ENCODE data around the gene TRAPPC2L. TPM values are rescaled to one million over a fixed set of nuclear protein-coding genes. Genes with fewer than 3 reads are reported as not detected.

Gene TRAPPC2L
- total RNA-seq, 1 experiment from 2014 or later: 56.6 TPM

DNA sequence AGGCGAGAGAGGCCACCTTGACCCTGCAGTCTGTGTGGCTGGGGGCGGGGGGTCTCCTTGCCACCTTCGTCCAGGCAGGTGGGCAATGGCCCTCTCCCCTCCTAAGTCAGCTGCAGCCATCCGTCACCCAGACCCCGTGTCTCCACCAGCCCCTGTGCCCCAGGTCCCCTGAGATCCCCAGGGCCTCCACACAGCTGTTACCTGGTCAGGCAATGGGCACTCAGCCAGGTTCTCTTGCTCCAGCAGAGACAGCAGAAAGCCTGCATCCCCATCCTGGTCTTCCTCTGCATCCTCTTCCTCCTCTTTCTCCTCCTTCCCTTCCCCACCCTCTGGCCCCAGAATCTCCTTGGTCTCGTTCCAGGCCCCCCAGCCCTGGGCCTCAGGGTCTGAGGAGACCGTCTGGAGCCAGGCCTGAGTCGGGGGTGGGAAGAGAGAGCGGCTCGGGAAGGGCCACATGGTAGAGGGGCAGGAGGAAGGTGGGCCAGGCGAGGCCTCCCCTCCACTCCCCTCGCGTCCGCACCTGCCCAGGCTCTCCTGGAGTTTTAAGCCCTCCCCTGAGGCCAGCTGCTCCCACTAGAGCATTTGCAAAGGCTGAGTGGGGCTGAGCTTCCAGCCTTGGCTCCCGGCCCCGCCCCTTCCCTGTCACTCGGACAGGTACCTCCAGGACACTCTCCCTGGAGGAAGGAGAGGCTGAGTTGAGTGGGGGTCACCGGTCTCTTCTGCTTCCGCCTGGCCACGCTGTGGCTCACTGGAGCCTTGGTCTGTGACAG is 9.4 kb downstream of the TRAPPC2L start, which contains the start of gene PABPN1L:
PABPN1L (minus strand) TSS at position 510 of the 770 bp plus-strand sequence; CDS start at position 456, 54 bp downstream.
- Histone ChIP-seq H3K36me3 (replicated peaks; ENCODE audit: control insufficient read depth, insufficient read depth, low read length) (peaks cover 1% of the 10 kb centered on the region; the same call in 1 of the 2 replicates), H3K4me3 (ENCODE audit: insufficient read depth, low read depth, low read length) (no peak within 1 kb of the TSS), H3K27me3 (ENCODE audit: control insufficient read depth, insufficient read depth, low read length) (no peaks in the 10 kb centered on the region)
- no peak for DNase-seq

DNA sequence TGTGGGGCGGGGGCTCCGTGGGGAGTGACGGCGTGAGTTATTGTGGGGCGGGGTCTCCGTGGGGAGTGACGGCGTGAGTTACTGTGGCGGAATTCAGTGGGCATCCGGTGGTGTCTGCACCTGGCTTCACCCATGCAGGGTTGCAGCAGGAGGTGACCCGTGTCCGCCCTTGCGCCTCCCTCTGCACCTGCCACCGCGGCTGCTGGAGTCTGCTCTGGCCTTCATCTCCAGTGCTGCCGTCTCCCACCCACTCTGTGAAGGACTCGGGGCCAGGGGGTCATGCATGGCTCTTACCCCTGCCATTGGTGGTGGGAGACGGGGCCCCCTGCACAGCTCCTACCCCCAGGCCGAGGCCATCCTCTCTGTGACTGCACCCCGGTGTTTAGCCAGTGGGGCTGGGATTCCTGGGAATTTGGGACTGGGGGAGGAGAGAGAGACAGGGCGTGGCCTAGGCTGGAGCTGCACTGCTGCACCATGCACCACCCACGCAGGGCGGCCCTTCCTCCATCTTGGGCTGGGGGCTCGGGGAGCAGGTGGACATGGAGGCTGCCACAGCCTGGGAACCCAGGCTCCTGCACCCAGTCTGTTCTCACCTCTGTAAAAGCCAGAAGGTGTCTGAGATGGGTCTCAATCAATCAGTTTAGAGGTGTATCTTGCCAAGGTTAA is 10.8 kb downstream of the TRAPPC2L start:
- H3K4me3 ChIP-seq (ENCODE audit: insufficient read depth, low read depth, low read length): no peak overlapping the region
- H3K27me3 ChIP-seq (ENCODE audit: control insufficient read depth, insufficient read depth, low read length): no peaks in the 10 kb centered on the region
- no peak for DNase-seq

DNA sequence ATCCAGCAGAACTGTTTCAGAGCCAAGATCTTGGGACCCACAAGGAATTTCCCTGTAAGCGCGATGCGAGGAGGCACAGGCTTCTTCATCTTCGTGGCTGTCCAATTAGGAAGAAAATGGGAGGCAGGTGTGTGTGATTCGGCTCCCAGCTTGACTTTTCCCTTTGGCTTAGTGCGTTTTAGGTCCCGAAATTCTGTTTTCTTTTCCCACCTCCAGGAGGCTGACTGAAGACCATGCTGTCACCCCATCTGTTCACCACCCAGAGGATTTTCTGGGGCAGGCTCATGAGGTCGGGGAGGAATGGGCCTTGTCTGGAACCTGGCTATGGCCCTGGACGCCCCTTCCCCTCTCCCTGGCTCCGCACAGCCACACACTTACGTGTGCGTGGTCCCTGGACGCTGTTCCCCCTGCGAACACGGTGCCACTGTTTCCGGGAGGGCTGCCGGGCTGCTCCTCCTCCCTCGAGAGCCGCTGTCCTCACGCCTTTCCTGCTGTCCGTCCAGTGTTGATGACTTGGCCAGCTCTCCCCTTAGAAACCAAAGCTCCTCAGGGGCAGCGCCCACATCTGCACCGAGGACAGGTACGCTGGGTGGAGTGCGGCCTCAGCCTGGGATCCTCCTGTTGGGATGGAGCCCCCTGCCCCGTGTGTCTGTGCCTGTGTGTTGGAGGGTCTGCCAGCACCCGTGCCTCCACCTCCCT is 12.2 kb downstream of the TRAPPC2L start:
- H3K4me3 ChIP-seq (ENCODE audit: insufficient read depth, low read depth, low read length): no peak overlapping the region
- no peak for DNase-seq
- no peaks in the 10 kb centered on the region for H3K36me3 ChIP-seq (replicated peaks; ENCODE audit: control insufficient read depth, insufficient read depth, low read length)
- no peaks in the 10 kb centered on the region for H3K27me3 ChIP-seq (ENCODE audit: control insufficient read depth, insufficient read depth, low read length)

More for the DNA sequence above, 10.8 kb downstream of the TRAPPC2L start:
- H3K36me3 ChIP-seq (replicated peaks; ENCODE audit: control insufficient read depth, insufficient read depth, low read length): no peaks in the 10 kb centered on the region

DNA sequence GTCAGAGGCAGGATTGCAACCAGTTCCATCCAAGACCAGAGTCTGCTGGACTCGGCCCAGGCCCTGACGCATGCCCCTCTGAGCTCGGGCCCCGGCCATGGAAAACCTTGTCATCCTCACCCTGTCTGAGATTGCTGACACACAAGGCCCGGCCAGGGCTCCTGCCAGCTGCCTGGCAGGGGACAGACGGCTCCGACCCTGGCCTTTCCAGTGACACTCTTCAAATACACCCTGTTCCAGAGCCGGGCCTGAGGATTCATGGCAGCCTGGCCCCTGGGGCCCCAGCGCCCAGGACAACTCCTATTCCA is 12.7 kb downstream of the TRAPPC2L start:
- Histone ChIP-seq H3K27me3 (ENCODE audit: control insufficient read depth, insufficient read depth, low read length) (no peaks in the 10 kb centered on the region), H3K36me3 (replicated peaks; ENCODE audit: control insufficient read depth, insufficient read depth, low read length) (no peaks in the 10 kb centered on the region), H3K4me3 (ENCODE audit: insufficient read depth, low read depth, low read length) (no peak overlapping the region)
- DNase-seq: no peak

DNA sequence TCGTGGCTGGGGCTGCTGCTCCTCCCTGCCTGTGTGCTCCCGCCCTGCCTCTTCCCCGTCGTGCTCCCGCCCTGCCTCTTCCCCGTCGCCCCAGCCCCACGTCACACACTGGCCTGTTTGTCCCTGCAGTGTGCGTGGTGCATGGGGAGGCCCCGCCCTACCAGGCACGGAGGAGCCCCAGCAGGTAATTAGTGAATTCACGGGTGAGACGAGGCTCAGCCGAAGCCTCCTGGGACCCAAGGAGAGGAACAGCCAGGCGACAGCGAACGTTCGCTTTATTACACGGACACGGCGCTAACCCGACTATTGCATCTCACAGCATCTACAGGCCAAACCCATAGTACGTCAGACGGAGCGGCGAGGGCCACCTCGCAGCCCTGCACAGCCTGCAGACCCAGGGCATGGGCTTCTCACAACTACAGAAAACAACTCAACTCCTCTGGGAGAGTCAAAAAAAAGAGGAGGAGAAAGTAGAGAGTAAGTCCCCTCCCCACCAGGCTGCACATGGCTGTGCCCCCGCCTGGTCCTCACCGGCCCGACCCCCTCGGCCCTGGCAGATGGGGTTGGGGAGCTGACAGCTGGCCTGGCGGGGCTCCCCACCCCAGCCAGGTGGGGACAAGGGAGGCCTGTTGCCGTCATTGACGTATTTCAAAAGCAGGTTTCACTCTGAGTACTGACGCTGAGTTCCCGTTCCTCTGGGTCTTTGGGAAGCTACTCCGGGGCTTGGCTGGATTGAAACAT is 13.9 kb downstream of the TRAPPC2L start:
- Histone ChIP-seq H3K4me3 (ENCODE audit: insufficient read depth, low read depth, low read length) (no peak overlapping the region), H3K27me3 (ENCODE audit: control insufficient read depth, insufficient read depth, low read length) (no peaks in the 10 kb centered on the region), H3K36me3 (replicated peaks; ENCODE audit: control insufficient read depth, insufficient read depth, low read length) (no peaks in the 10 kb centered on the region)
- DNase-seq: no peak

DNA sequence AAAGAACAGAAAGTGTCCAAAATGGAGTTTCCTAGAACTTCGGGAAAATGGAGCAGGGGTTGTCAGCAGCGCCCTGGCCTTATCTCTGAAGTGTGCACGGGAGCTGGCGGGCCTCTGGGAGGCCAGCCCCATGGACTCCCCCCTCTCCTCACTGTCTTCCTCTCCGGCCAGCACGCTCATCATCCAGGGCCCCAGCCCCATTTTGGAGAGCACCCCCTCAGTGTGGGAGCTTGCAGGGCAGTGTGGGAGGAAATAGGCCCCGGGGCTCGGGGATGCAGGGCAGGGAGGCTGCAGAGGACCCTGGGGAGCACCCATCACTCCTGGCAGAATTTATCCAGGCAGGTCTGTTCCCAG is 14.4 kb downstream of the TRAPPC2L start:
- H3K36me3 ChIP-seq (replicated peaks; ENCODE audit: control insufficient read depth, insufficient read depth, low read length): no peaks in the 10 kb centered on the region
- DNase-seq: no peak
- no peak overlapping the region for H3K4me3 ChIP-seq (ENCODE audit: insufficient read depth, low read depth, low read length)
- no peaks in the 10 kb centered on the region for H3K27me3 ChIP-seq (ENCODE audit: control insufficient read depth, insufficient read depth, low read length)

DNA sequence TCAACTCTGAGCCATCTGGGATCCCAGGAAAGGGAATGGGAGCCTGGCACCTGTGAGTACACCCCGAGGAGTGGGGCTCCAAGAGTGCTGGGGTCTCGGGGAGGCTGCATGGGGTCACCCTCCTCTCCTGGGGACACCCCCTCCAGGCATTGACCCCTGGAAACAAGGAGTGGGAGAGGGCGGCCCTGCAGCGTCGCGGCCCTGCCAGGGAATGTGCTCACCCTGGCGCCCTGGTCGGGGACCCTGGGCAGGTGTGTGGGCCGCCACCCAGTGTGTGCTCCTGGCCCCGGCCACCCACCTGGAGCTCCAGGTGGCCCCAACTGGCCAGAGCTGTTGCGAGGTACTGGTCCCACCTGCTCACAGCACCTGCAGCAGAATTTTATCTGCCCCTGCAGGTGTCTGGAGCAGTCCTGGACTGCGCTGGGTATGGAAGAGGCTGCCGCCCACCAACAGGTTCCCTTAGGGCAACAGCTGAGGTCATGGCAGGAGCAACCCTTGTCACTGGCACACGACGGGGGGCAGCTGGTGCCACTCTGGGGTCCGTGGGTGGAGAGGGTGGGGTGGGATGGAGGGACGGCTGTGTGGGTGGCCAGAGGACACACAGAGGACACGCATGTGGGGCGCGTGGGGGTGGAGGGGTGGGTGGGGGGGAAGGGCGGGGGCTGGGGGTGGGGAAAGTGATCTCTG is 14.9 kb downstream of the TRAPPC2L start:
- no peak for DNase-seq
- no peak overlapping the region for H3K4me3 ChIP-seq (ENCODE audit: insufficient read depth, low read depth, low read length)
- no peaks in the 10 kb centered on the region for H3K36me3 ChIP-seq (replicated peaks; ENCODE audit: control insufficient read depth, insufficient read depth, low read length)
- H3K27me3 ChIP-seq (ENCODE audit: control insufficient read depth, insufficient read depth, low read length): no peaks in the 10 kb centered on the region

DNA sequence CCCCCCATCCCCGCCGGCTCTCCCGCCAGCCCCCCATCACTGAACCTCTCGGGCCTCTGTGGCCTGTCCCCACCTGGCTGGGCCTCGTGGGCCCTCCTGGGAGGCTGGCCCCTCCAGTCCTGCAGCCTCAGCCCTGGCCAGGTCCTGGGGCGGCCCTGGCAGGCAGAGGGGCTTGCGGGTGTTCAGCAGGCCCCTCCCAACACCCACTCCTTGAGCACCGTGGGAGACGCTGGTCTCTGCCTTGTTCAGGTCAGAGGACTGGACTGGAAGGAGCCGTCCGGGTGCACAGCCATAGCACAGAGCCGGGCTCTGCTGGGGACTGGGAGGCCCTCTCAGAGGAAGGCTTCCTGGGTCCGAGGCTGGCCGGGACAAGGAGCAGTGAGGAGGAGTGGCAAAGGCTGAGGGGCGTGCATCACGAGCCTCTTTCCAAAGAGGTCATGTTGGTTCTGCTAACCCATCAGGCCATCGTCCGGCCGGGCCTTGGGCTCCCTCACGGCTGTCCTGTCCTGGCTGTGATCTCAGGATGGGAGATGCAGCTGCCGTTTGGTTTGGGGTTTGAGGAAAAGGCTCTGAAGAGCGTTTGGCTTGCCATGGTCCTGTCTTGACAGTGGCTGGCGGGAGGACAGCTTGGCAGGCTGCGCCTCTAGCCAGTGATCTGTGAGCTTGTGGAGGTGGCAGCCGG is 15.9 kb downstream of the TRAPPC2L start:
- Histone ChIP-seq H3K4me3 (ENCODE audit: insufficient read depth, low read depth, low read length) (no peak overlapping the region), H3K36me3 (replicated peaks; ENCODE audit: control insufficient read depth, insufficient read depth, low read length) (no peaks in the 10 kb centered on the region), H3K27me3 (ENCODE audit: control insufficient read depth, insufficient read depth, low read length) (no peaks in the 10 kb centered on the region)
- DNase-seq: no peak

DNA sequence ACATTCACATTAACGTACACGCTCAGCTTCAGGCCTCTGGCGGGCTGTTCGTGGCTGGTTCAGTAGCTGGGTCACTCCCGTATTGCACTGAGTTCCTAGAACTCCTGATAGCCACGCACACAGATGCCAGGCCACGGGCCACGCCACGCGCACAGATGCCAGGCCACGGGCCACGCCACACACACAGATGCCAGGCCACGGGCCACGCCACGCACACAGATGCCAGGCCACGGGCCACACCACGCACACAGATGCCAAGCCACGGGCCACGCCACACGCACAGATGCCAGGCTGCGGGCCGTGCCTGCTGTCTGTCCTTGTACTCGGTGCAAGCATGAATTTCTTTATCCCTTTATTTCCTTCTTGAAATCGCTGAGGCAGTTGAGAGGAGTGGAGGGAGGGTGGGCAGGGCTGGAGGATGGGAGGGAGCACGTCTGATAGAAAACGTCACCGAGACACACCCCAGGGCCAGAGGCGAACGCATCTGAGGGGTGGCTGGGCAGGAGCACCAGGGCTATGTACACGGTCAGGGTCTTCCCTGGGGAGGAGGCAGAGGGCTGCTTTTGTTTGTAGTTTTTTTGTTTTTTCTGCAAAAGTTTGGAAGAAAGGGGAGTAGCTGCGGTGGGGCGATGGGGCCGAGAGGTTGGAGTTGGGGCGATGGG is 18.1 kb downstream of the TRAPPC2L start:
- no peak for DNase-seq
- no peaks in the 10 kb centered on the region for H3K36me3 ChIP-seq (replicated peaks; ENCODE audit: control insufficient read depth, insufficient read depth, low read length)
- H3K4me3 ChIP-seq (ENCODE audit: insufficient read depth, low read depth, low read length): no peak overlapping the region
- H3K27me3 ChIP-seq (ENCODE audit: control insufficient read depth, insufficient read depth, low read length): no peaks in the 10 kb centered on the region

DNA sequence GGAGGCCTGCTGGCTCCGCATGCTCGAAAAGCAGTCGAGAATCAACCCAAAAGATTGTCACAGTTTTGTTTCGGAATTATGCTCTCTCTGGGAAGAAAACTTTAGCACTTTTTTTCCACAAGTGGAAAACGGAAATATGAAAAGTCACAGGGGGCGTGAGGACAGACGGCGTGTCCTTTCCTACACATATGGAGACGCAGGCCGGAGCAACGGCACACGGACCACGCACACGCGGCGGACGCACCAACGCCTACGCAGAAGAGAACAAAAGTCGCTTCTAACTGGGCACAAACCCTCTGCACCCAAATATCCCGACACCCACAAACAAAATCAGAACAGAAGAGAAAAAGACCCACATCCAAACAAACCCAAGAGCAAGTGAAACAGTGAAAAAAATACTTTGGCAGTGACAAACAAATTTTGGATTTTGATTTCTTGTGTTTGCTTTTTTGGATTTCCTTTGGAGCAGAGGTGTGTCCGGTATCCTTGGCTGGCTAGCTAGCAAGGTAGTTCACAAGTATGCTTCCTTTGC is 18.8 kb downstream of the TRAPPC2L start:
- no peaks in the 10 kb centered on the region for H3K27me3 ChIP-seq (ENCODE audit: control insufficient read depth, insufficient read depth, low read length)
- H3K36me3 ChIP-seq (replicated peaks; ENCODE audit: control insufficient read depth, insufficient read depth, low read length): no peaks in the 10 kb centered on the region
- H3K4me3 ChIP-seq (ENCODE audit: insufficient read depth, low read depth, low read length): no peak overlapping the region
- no peak for DNase-seq

DNA sequence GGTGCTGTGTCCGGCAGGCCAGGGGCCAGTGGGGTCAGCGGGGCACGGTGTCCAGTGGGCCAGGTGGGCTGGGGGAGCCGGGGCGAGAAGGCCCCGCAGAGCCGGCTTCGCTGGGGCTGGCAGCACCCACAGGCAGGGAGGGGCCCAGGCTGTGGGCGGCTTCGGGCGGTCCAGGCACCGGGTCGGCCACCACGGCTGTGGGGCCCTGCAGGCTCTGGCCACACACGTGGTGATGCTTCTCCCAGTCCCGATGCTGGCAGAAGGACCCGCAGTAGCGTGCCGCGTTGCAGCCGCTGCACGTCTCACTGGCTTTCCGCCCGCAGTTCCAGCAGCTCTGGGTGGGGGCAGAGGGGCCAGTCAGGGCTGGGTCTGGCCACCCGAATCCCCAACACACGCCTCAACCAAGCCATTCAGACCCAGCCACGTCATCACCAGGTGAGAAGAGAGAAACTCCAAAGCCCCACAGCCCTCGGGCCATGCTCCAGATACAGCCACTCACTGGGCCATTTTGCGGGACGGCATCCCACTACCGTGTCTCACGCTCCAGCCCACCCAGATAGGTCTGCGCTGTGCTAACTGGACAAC is 20.1 kb downstream of the TRAPPC2L start:
- no peak overlapping the region for H3K4me3 ChIP-seq (ENCODE audit: insufficient read depth, low read depth, low read length)
- DNase-seq: no peak
- H3K36me3 ChIP-seq (replicated peaks; ENCODE audit: control insufficient read depth, insufficient read depth, low read length): no peaks in the 10 kb centered on the region
- no peaks in the 10 kb centered on the region for H3K27me3 ChIP-seq (ENCODE audit: control insufficient read depth, insufficient read depth, low read length)

DNA sequence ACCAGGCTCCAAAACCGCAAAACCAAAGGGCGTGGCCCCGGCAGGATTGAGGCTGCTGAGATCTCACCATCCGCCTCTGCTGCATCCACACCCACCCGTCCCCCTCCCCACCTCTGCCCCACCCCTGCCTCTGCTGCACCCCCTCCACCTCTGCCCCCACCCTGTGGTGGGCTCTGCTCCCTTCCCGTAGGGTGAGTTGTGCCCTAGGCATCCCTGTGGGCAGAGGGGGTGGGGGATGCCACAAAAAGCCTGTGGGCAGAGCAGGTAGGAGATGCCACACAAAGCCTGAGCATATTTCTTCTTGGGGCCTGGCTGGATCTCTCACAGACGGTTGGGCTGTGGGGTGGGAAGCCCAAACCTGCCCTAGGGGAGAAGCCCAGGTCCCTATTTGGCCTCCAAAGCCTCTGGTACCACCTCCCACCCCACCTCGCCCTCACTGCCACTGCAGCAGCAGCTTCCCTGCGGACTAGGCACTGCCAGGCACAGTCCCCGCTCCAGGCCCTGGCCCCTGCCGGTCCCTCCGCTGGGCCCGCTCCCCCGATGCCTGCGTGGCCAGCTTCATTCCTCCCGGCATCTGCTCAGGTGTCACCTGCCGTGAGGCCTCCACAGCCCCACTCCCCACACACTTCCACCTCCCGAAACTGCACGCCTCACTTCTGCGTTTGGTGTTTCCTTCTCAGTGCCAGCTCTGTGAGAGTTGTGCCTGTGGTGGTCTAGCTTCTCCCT is 20.8 kb downstream of the TRAPPC2L start:
- DNase-seq: no peak
- no peak overlapping the region for H3K4me3 ChIP-seq (ENCODE audit: insufficient read depth, low read depth, low read length)
- H3K27me3 ChIP-seq (ENCODE audit: control insufficient read depth, insufficient read depth, low read length): no peaks in the 10 kb centered on the region
- H3K36me3 ChIP-seq (replicated peaks; ENCODE audit: control insufficient read depth, insufficient read depth, low read length): no peaks in the 10 kb centered on the region

All from H7 (cell line).